ENCODE results near the gene DAZAP1. TPM values are rescaled to one million over a fixed set of nuclear protein-coding genes. Genes with fewer than 3 reads are reported as not detected.

The DAZAP1 gene
- total RNA-seq, 4 donors from 2014 or later, result 45.3 to 75.4 (median 64.0) TPM

GRCh38 chr19:1416014-1416841 is 8.8 kb downstream of the DAZAP1 start:
- TF ChIP-seq EP300 (IDR thresholded peaks at IDR 0.05) (no peak), POLR2A (IDR thresholded peaks at IDR 0.05) (no peak), CTCF (IDR thresholded peaks at IDR 0.05) (no peak), POLR2AphosphoS5 (IDR thresholded peaks at IDR 0.05) (no peak)
- Histone ChIP-seq H3K4me1 (peaks cover 0 to 84% (median 52%) of the 10 kb centered on the region in 3 donors), H3K27me3 (no peaks in the 10 kb centered on the region), H3K9me3 (no peaks in the 10 kb centered on the region), H3K4me3 (peak overlapping the region in 1 of 2 donors; percentile 26), H3K27ac (peak overlapping the region; percentile 11 to 86 (median 76)), H3K36me3 (peaks cover 0 to 41% of the 10 kb centered on the region in 2 donors)
- no peak for ATAC-seq
- WGBS, 2 donors (ENCODE audit: low coverage in 1 of 2), result no CpG with 5 or more reads among the region's 28 CpGs

GRCh38 chr19:1417145-1417544 is 9.8 kb downstream of the DAZAP1 start:
- Histone ChIP-seq H3K4me1 (peaks cover 0 to 75% (median 43%) of the 10 kb centered on the region in 3 donors), H3K27me3 (no peaks in the 10 kb centered on the region), H3K27ac (peak overlapping the region in 2 of 4 donors; percentile 74 to 78), H3K36me3 (peaks cover 0 to 50% of the 10 kb centered on the region in 2 donors), H3K9me3 (no peaks in the 10 kb centered on the region), H3K4me3 (no peak overlapping the region)
- ATAC-seq, result no peak
- WGBS, 2 donors (ENCODE audit: low coverage in 1 of 2), result 70% methylated on average over 2 of the region's 21 CpGs; no CpG with 5 or more reads in 1 of the 2 donors
- no peak for TF ChIP-seq EP300 (IDR thresholded peaks at IDR 0.05)
- TF ChIP-seq POLR2AphosphoS5 (IDR thresholded peaks at IDR 0.05), result no peak
- no peak for TF ChIP-seq POLR2A (IDR thresholded peaks at IDR 0.05)
- TF ChIP-seq CTCF (IDR thresholded peaks at IDR 0.05), result no peak

GRCh38 chr19:1417681-1418495 is 10.5 kb downstream of the DAZAP1 start:
- 88 to 90% methylated on average over 4 to 16 of the region's 30 CpGs for WGBS, 2 donors (ENCODE audit: low coverage in 1 of 2)
- TF ChIP-seq POLR2A (IDR thresholded peaks at IDR 0.05), result no peak
- no peak for TF ChIP-seq CTCF (IDR thresholded peaks at IDR 0.05)
- TF ChIP-seq POLR2AphosphoS5 (IDR thresholded peaks at IDR 0.05), result no peak
- no peak for TF ChIP-seq EP300 (IDR thresholded peaks at IDR 0.05)
- Histone ChIP-seq H3K4me3 (no peak overlapping the region), H3K9me3 (no peaks in the 10 kb centered on the region), H3K36me3 (peaks cover 0 to 50% of the 10 kb centered on the region in 2 donors), H3K27me3 (no peaks in the 10 kb centered on the region), H3K4me1 (peaks cover 0 to 67% (median 37%) of the 10 kb centered on the region in 3 donors), H3K27ac (no peak overlapping the region)
- ATAC-seq, result no peak

- Histone ChIP-seq H3K4me1 (peaks cover 0 to 62% (median 32%) of the 10 kb centered on the region in 3 donors), H3K27me3 (no peaks in the 10 kb centered on the region), H3K9me3 (no peaks in the 10 kb centered on the region), H3K4me3 (no peak overlapping the region), H3K27ac (no peak overlapping the region), H3K36me3 (peaks cover 0 to 52% of the 10 kb centered on the region in 2 donors)
- TF ChIP-seq POLR2AphosphoS5 (IDR thresholded peaks at IDR 0.05) (no peak), POLR2A (IDR thresholded peaks at IDR 0.05) (no peak), EP300 (IDR thresholded peaks at IDR 0.05) (no peak), CTCF (IDR thresholded peaks at IDR 0.05) (no peak)
- no peak for ATAC-seq
- 87% methylated on average over 6 of the region's 13 CpGs; no CpG with 5 or more reads in 1 of the 2 donors for WGBS, 2 donors (ENCODE audit: low coverage in 1 of 2)
Observed at GRCh38 chr19:1418496-1418775, 11.1 kb downstream of the DAZAP1 start.

Data from gastroesophageal sphincter (tissue), 4 donors.